Measurements from ENCODE around the gene ZNF689. TPM values are rescaled to one million over a fixed set of nuclear protein-coding genes. Genes with fewer than 3 reads are reported as not detected.
A peak's percentile ranks its signal among the peaks of the same experiment; 100 is the strongest.

ZNF689 gene
- polyA plus RNA-seq, 2 of the 4 experiments (the other 2 are of a cell fraction) = 6.8 to 7.4 TPM

DNA sequence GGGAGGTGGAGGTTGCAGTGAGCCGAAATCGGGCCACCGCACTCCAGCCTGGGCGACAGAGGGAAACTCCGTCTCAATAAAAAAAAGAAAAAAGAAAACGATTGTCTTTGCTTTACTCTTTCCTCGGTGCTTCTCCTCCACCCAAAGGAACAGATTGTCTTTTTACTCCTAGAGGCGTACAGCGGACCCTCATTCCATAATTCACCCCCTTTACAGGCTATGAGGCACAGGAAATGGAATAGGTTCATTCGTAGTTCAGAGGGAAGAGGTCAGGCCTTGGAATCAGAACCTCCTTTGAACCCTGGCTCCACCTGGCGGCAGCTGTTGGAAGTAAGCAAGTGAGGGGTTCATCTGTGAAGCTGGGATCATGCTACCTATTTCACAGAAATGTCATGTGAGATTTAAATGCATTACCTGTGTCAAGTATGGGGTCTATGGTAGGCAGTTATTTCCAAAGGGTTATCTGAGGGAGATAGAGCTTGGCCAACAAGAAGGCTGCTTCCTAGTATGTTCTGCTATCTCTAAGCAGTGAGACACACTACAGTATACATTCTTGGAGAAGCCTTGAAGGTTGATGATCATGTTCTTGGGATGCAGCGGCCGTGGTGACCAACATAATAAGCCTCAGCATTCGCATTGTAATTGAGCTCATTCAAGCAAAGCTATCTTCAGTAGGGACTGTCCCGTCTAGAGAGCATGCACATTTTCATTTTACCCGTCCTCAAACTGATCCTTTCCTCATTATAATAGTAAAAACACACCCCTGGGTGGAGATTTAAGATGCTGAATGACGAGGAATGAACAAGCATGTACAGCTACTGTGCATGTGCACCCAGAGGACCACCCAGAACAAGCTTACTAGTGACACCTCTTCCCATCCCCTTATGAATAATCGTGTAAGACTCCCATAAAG, 18.7 kb upstream of the ZNF689 start:
- Histone ChIP-seq H3K4me3 (peak overlapping the region; percentile 34), H3K9me3 (no peaks in the 10 kb centered on the region), H3K27ac (peak overlapping the region; percentile 58 to 78), H3K4me1 (no peaks in the 10 kb centered on the region), H3K4me2 (peak overlapping the region; percentile 68)
- ATAC-seq = peak; percentile 95 to 99
- peak; percentile 73 to 86 for DNase-seq (ENCODE audit: low read depth in 1 of 2, low spot score in 1 of 2)
- FAIRE-seq = no peak
- TF ChIP-seq RARB (CRISPR knock-in tag; IDR thresholded peaks at IDR 0.05) = peak; percentile 89
- TF ChIP-seq, protein P1, sequence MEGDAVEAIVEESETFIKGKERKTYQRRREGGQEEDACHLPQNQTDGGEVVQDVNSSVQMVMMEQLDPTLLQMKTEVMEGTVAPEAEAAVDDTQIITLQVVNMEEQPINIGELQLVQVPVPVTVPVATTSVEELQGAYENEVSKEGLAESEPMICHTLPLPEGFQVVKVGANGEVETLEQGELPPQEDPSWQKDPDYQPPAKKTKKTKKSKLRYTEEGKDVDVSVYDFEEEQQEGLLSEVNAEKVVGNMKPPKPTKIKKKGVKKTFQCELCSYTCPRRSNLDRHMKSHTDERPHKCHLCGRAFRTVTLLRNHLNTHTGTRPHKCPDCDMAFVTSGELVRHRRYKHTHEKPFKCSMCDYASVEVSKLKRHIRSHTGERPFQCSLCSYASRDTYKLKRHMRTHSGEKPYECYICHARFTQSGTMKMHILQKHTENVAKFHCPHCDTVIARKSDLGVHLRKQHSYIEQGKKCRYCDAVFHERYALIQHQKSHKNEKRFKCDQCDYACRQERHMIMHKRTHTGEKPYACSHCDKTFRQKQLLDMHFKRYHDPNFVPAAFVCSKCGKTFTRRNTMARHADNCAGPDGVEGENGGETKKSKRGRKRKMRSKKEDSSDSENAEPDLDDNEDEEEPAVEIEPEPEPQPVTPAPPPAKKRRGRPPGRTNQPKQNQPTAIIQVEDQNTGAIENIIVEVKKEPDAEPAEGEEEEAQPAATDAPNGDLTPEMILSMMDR (IDR thresholded peaks at IDR 0.05) = peak; percentile 87
- TF ChIP-seq PHF8 (IDR thresholded peaks at IDR 0.05; ENCODE audit: borderline replicate concordance, low read depth) = no peak
- TF ChIP-seq RAD21 (conservative IDR thresholded peaks at IDR 0.05 in 1 of 2, IDR thresholded peaks at IDR 0.05 in 1 of 2) = peak; percentile 81
- TF ChIP-seq, protein P2, sequence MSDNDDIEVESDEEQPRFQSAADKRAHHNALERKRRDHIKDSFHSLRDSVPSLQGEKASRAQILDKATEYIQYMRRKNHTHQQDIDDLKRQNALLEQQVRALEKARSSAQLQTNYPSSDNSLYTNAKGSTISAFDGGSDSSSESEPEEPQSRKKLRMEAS (IDR thresholded peaks at IDR 0.05) = peak; percentile 50
- TF ChIP-seq SMC3 (IDR thresholded peaks at IDR 0.05) = peak; percentile 88
- WGBS (ENCODE audit: missing lambda C conversion rate) = 18% methylated on average over 18 of the region's 18 CpGs
- CTCF ChIA-PET = interaction anchor here (0.6 to 8.3 kb wide), 52 partner anchors 9 to 586 kb away, joined by 3 to 120 read pairs (median 5); partner anchors contain the start of genes DCTPP1, GDPD3, PRR14 and SEPHS2
- POLR2A ChIA-PET = interaction anchor here (0.6 to 1.6 kb wide), 5 partner anchors 57 to 199 kb away, joined by 3 to 8 read pairs (median 4); partner anchors contain the start of genes DCTPP1 and ZNF688

DNA sequence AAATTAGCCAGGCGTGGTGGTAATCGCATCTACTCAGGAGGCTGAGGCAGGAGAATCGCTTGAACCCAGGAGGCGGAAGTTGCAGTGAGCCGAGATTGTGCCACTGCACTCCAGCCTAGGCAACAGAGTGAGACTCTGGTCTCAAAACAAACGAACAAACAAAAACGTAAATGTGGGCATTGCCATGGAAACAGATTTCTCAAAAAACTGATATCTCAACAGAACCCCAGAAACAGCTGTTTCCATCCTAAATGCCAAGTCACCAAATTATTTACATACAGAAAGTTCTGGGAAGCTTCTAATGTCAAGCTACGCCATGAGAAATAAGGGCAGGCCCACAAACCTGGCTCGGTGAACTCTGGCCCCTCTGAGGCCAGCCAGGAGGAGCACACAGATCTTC, 16.0 kb upstream of the ZNF689 start:
- ChIA-PET CTCF (interaction anchor here (1.1 to 8.3 kb wide), 4 partner anchors 13 to 197 kb away, joined by 6 to 120 read pairs (median 16); partner anchors contain the start of genes DCTPP1 and ZNF689), POLR2A (no interaction called here)
- Histone ChIP-seq H3K27ac (no peak overlapping the region), H3K4me3 (no peak overlapping the region), H3K4me1 (no peaks in the 10 kb centered on the region), H3K4me2 (no peak overlapping the region), H3K9me3 (no peaks in the 10 kb centered on the region)
- no peak for FAIRE-seq
- DNase-seq (ENCODE audit: low read depth in 1 of 2, low spot score in 1 of 2) = no peak
- TF ChIP-seq, protein P3, sequence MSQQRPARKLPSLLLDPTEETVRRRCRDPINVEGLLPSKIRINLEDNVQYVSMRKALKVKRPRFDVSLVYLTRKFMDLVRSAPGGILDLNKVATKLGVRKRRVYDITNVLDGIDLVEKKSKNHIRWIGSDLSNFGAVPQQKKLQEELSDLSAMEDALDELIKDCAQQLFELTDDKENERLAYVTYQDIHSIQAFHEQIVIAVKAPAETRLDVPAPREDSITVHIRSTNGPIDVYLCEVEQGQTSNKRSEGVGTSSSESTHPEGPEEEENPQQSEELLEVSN (IDR thresholded peaks at IDR 0.05; ENCODE audit: borderline replicate concordance, low read depth) = no peak
- TF ChIP-seq FOSB (CRISPR knock-in tag; IDR thresholded peaks at IDR 0.05) = no peak
- TF ChIP-seq HOXB13 (CRISPR knock-in tag; IDR thresholded peaks at IDR 0.05; ENCODE audit: low read depth) = no peak
- no peak for TF ChIP-seq SMC3 (IDR thresholded peaks at IDR 0.05)
- no peak for TF ChIP-seq RFX5 (IDR thresholded peaks at IDR 0.05)
- no peak for TF ChIP-seq NR3C1 (IDR thresholded peaks at IDR 0.05)
- no peak for ATAC-seq
- 91% methylated on average over 9 of the region's 9 CpGs for WGBS (ENCODE audit: missing lambda C conversion rate)

DNA sequence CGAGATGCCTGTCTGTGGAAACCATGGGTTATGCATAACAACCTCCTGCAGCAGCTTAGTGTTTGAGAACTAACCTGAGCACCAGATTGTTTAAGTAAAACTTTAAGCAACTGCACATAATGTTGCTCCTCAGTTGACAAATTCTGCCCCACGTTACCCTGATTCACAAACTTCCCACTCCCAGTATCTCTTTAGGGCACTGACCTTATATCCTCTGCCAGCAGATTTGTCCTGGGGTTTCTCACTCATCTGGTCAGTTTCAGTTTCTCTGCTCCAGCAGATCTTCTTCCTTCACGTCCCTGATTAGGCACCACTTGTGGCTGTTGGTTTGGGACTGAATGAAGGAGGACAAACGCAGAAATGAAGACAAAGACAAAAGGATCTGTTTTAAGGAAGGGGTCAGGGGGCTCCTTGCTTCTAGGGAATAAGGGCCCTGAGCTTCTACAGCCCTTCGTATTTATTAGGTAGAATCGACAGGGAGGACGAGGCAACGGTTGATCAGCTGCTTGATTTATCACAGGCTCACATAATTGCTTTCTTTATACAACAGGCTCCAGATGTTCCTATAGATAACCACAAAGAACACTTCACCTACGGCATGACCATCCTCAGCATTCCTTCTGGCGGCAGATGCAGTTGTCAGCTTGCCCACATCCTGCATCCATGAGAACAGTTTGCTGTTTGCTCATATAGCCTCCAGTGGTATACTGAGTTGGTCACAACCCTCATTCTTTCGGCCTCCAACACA, 13.5 kb upstream of the ZNF689 start:
- TF ChIP-seq CBX8 (IDR thresholded peaks at IDR 0.05) = no peak
- no peak for TF ChIP-seq NR3C1 (IDR thresholded peaks at IDR 0.05)
- TF ChIP-seq, protein P3 (IDR thresholded peaks at IDR 0.05; ENCODE audit: borderline replicate concordance, low read depth) = no peak
- H3K4me3 ChIP-seq = no peak overlapping the region
- ATAC-seq = 0 out of 6 replicates have a peak, but pooled peaks of 1 of the 2 experiments have one; percentile 30
- CTCF ChIA-PET = interaction anchor here (1.0 to 1.9 kb wide), 4 partner anchors 8 to 66 kb away, joined by 3 to 11 read pairs (median 4); no protein-coding TSS in a partner anchor
- DNase-seq (ENCODE audit: low read depth in 1 of 2, low spot score in 1 of 2) = no peak
- no peak overlapping the region for H3K27ac ChIP-seq
- H3K4me1 ChIP-seq = no peaks in the 10 kb centered on the region
- 72% methylated on average over 11 of the region's 11 CpGs for WGBS (ENCODE audit: missing lambda C conversion rate)
- FAIRE-seq = no peak
- POLR2A ChIA-PET = interaction anchor here (0.6 kb wide), 1 partner anchor 11 kb away, joined by 6 read pairs; no protein-coding TSS in a partner anchor
- no peak overlapping the region for H3K4me2 ChIP-seq
- no peaks in the 10 kb centered on the region for H3K9me3 ChIP-seq

Measured in A549 (cell line).